Testis (tissue), 3 donors: ENCODE measurements around the gene AQP4. TPM values are rescaled to one million over a fixed set of nuclear protein-coding genes. Genes with fewer than 3 reads are reported as not detected.

ENCODE experiments used
- DNase-seq: peaks from one replicate; pipeline ENCODE4 v3.0.0-alpha.2; 2019
- H3K27ac ChIP-seq, 2 donors: fragments of 200-600 bp; sonication (generic); one replicate each; pipeline ENCODE4 v1.5.1; 2019
- H3K27me3 ChIP-seq: fragments of 200-600 bp; sonication (generic); one replicate; pipeline ENCODE4 v1.5.1; 2019
- H3K36me3 ChIP-seq: fragments of 200-600 bp; sonication (generic); one replicate; pipeline ENCODE4 v1.5.1; 2017; ENCODE audit warnings: low read depth; ENCODE audit errors: missing control alignments
- H3K4me1 ChIP-seq: fragments of 200-600 bp; sonication (generic); one replicate; pipeline ENCODE4 v1.5.1; 2019
- H3K4me3 ChIP-seq, 2 donors: fragments of 200-600 bp; sonication (generic); one replicate each; pipeline ENCODE4 v1.5.1; 2017 to 2019
- H3K9me3 ChIP-seq: fragments of 200-600 bp; sonication (generic); one replicate; pipeline ENCODE4 v1.5.1; 2017
- CTCF ChIP-seq, 3 experiments: fragments of 450-650 bp in 2 of 3; fragments of 200-600 bp in 1 of 3; sonication (generic) in 1 of 3; IDR thresholded peaks; one replicate each; pipeline ENCODE4 v1.5.1; 2016 to 2019; ENCODE audit warnings: antibody characterized with exemption in 3 of 3, mild to moderate bottlenecking in 2 of 3, moderate library complexity in 1 of 3
- POLR2A ChIP-seq: fragments of 450-650 bp; IDR thresholded peaks from one replicate; pipeline ENCODE4 v1.6.1; 2017; ENCODE audit warnings: antibody characterized with exemption, mild to moderate bottlenecking, moderate library complexity
- WGBS, 2 donors: methylation state at CpG; one replicate each; pipeline ENCODE4 v1.1.5; 2018; 5-methylcytosine and 5-hydroxymethylcytosine counted together
- intact Hi-C: fragments of 100-400 bp; cut with DNase I; formaldehyde crosslinking; loops from one replicate; pipeline ENCODE4 v1.15.1; 2023; ENCODE audit warnings: low total_unique reads
- polyA plus RNA-seq: library from polyadenylated mRNA; stranded (reverse); fragments of 350-450 nt; fragmentation: Illumina TruSeq; extraction: RNeasy Lipid Tissue Mini Kit (QIAGEN cat#74804); gene quantifications from one replicate; pipeline ENCODE4 v1.2.3, GENCODE V29; 2014; ENCODE audit warnings: low read depth, low replicate concordance; ENCODE audit not compliant: insufficient read depth
- total RNA-seq, 2 donors: library from RNA; depleted of rRNA; stranded (reverse); fragments of >200 nt; gene quantifications; one replicate each; pipeline ENCODE4 v1.2.3, GENCODE V29; 2016

Gene AQP4
- total and polyA plus RNA-seq, 3 donors from 2014 or later: 1.4 to 8.2 (median 2.4) TPM

GRCh38 chr18:26832302-26832701, 33.2 kb downstream of the AQP4 start:
- 93 to 96% methylated on average over 11 of the region's 11 CpGs for WGBS, 2 donors
- no peak for DNase-seq
- intact Hi-C loops: no loop called here

GRCh38 chr18:26827581-26827980, 37.9 kb downstream of the AQP4 start:
- no peak for DNase-seq
- H3K27ac ChIP-seq: no peak overlapping the region
- no peak for TF ChIP-seq CTCF (IDR thresholded peaks at IDR 0.05)
- no peak for TF ChIP-seq POLR2A
- no peaks in the 10 kb centered on the region for H3K9me3 ChIP-seq
- intact Hi-C loops: no loop called here
- 73 to 74% methylated on average over 3 of the region's 3 CpGs for WGBS, 2 donors
- H3K4me3 ChIP-seq: no peak overlapping the region
- no peaks in the 10 kb centered on the region for H3K27me3 ChIP-seq
- no peaks in the 10 kb centered on the region for H3K4me1 ChIP-seq
- H3K36me3 ChIP-seq: no peaks in the 10 kb centered on the region

More at GRCh38 chr18:26832302-26832701, 33.2 kb downstream of the AQP4 start:
- TF ChIP-seq POLR2A: no peak
- no peak for TF ChIP-seq CTCF (IDR thresholded peaks at IDR 0.05)
- H3K36me3 ChIP-seq: no peaks in the 10 kb centered on the region
- H3K4me1 ChIP-seq: no peaks in the 10 kb centered on the region
- H3K9me3 ChIP-seq: no peaks in the 10 kb centered on the region
- H3K27ac ChIP-seq: no peak overlapping the region
- H3K27me3 ChIP-seq: no peaks in the 10 kb centered on the region
- H3K4me3 ChIP-seq: no peak overlapping the region

- no peak for DNase-seq
- Histone ChIP-seq H3K27me3 (no peaks in the 10 kb centered on the region), H3K27ac (no peak overlapping the region), H3K9me3 (no peaks in the 10 kb centered on the region), H3K4me1 (no peaks in the 10 kb centered on the region), H3K36me3 (no peaks in the 10 kb centered on the region), H3K4me3 (no peak overlapping the region)
- 56 to 64% methylated on average over 6 of the region's 6 CpGs for WGBS, 2 donors
- intact Hi-C loops: no loop called here
- TF ChIP-seq POLR2A: no peak
- no peak for TF ChIP-seq CTCF (IDR thresholded peaks at IDR 0.05)
Measured at GRCh38 chr18:26826656-26827235, 38.8 kb downstream of the AQP4 start.

GRCh38 chr18:26821181-26821580, 44.3 kb downstream of the AQP4 start:
- TF ChIP-seq POLR2A (no peak), CTCF (IDR thresholded peaks at IDR 0.05) (no peak)
- WGBS, 2 donors: 96 to 98% methylated on average over 1 of the region's 1 CpG
- intact Hi-C loops: no loop called here
- no peaks in the 10 kb centered on the region for H3K36me3 ChIP-seq
- no peak overlapping the region for H3K27ac ChIP-seq
- H3K4me1 ChIP-seq: no peaks in the 10 kb centered on the region
- no peaks in the 10 kb centered on the region for H3K9me3 ChIP-seq
- H3K27me3 ChIP-seq: no peaks in the 10 kb centered on the region
- no peak overlapping the region for H3K4me3 ChIP-seq
- no peak for DNase-seq

GRCh38 chr18:26819046-26819445, 46.5 kb downstream of the AQP4 start:
- H3K36me3 ChIP-seq: no peaks in the 10 kb centered on the region
- TF ChIP-seq POLR2A (no peak), CTCF (IDR thresholded peaks at IDR 0.05) (no peak)
- 82 to 95% methylated on average over 1 of the region's 1 CpG for WGBS, 2 donors

More at GRCh38 chr18:26819046-26819445, 46.5 kb downstream of the AQP4 start:
- DNase-seq: no peak
- H3K4me3 ChIP-seq: no peak overlapping the region
- H3K27me3 ChIP-seq: no peaks in the 10 kb centered on the region
- no peaks in the 10 kb centered on the region for H3K9me3 ChIP-seq
- intact Hi-C loops: no loop called here
- no peak overlapping the region for H3K27ac ChIP-seq
- no peaks in the 10 kb centered on the region for H3K4me1 ChIP-seq
